ENCODE results near the gene CNTNAP5. TPM values are rescaled to one million over a fixed set of nuclear protein-coding genes. Genes with fewer than 3 reads are reported as not detected.

The CNTNAP5 gene
- total RNA-seq, 1 experiment from 2014 or later: 0.78 TPM

- no peak for DNase-seq
- no peaks in the 10 kb centered on the region for H3K9me2 ChIP-seq (replicated peaks; ENCODE audit: insufficient read depth, low read length)
- no peak overlapping the region for H3K27ac ChIP-seq (ENCODE audit: low read length)
- no peaks in the 10 kb centered on the region for H3K79me2 ChIP-seq (ENCODE audit: low read length)
- H4K20me1 ChIP-seq (ENCODE audit: insufficient read depth, low read depth, low read length): no peaks in the 10 kb centered on the region
- H3K36me3 ChIP-seq (ENCODE audit: insufficient read depth, low read length): no peaks in the 10 kb centered on the region
- no peak overlapping the region for H3K4me3 ChIP-seq (ENCODE audit: low read length)
- H3K4me1 ChIP-seq (ENCODE audit: low read length): no peaks in the 10 kb centered on the region
- H3K9me3 ChIP-seq (ENCODE audit: low read length): no peaks in the 10 kb centered on the region
- H3K27me3 ChIP-seq (ENCODE audit: low read length): no peaks in the 10 kb centered on the region
- H3K9ac ChIP-seq (ENCODE audit: low read length): no peak overlapping the region
- H3K4me2 ChIP-seq (ENCODE audit: low read depth, low read length, poor library complexity, severe bottlenecking): no peak overlapping the region
- H2AFZ ChIP-seq (ENCODE audit: low read length): no peak overlapping the region
These were observed 790.1 kb downstream of the CNTNAP5 start for GRCh38 chr2:124814968-124815745.

GRCh38 chr2:124816007-124816406, 790.9 kb downstream of the CNTNAP5 start:
- no peaks in the 10 kb centered on the region for H3K9me3 ChIP-seq (ENCODE audit: low read length)
- H4K20me1 ChIP-seq (ENCODE audit: insufficient read depth, low read depth, low read length): no peaks in the 10 kb centered on the region
- no peaks in the 10 kb centered on the region for H3K79me2 ChIP-seq (ENCODE audit: low read length)
- no peak overlapping the region for H3K9ac ChIP-seq (ENCODE audit: low read length)
- H3K4me1 ChIP-seq (ENCODE audit: low read length): no peaks in the 10 kb centered on the region
- no peaks in the 10 kb centered on the region for H3K36me3 ChIP-seq (ENCODE audit: insufficient read depth, low read length)
- no peak overlapping the region for H3K4me3 ChIP-seq (ENCODE audit: low read length)
- H3K9me2 ChIP-seq (replicated peaks; ENCODE audit: insufficient read depth, low read length): no peaks in the 10 kb centered on the region
- no peak for DNase-seq
- no peak overlapping the region for H3K4me2 ChIP-seq (ENCODE audit: low read depth, low read length, poor library complexity, severe bottlenecking)
- H3K27ac ChIP-seq (ENCODE audit: low read length): no peak overlapping the region
- H3K27me3 ChIP-seq (ENCODE audit: low read length): no peaks in the 10 kb centered on the region
- no peak overlapping the region for H2AFZ ChIP-seq (ENCODE audit: low read length)

DNA sequence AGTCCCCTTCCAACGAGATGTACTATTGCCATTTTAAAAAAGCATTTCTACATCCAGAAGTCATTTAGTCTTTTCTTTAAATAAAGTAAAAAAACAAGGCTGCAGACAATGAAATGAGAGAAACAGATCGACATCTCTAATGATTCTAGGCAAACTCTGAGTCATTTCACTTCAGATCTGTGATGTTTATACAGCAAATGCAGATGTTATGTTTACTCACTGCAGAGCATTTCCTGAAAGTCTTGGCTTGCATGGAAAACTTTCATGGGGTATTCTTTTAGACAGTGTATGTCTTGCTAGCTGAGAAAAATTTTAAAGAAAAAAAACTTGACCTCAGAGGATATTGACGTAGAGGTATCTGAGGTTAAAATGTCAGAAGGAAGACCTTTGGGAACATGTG, 797.4 kb downstream of the CNTNAP5 start:
- no peak overlapping the region for H3K4me3 ChIP-seq (ENCODE audit: low read length)
- H3K79me2 ChIP-seq (ENCODE audit: low read length): no peaks in the 10 kb centered on the region
- no peak overlapping the region for H2AFZ ChIP-seq (ENCODE audit: low read length)
- no peaks in the 10 kb centered on the region for H4K20me1 ChIP-seq (ENCODE audit: insufficient read depth, low read depth, low read length)
- no peaks in the 10 kb centered on the region for H3K9me3 ChIP-seq (ENCODE audit: low read length)
- H3K36me3 ChIP-seq (ENCODE audit: insufficient read depth, low read length): no peaks in the 10 kb centered on the region
- H3K4me2 ChIP-seq (ENCODE audit: low read depth, low read length, poor library complexity, severe bottlenecking): no peak overlapping the region
- no peak overlapping the region for H3K9ac ChIP-seq (ENCODE audit: low read length)
- no peak overlapping the region for H3K27ac ChIP-seq (ENCODE audit: low read length)
- DNase-seq: no peak
- H3K27me3 ChIP-seq (ENCODE audit: low read length): no peaks in the 10 kb centered on the region
- H3K4me1 ChIP-seq (ENCODE audit: low read length): no peaks in the 10 kb centered on the region
- H3K9me2 ChIP-seq (replicated peaks; ENCODE audit: insufficient read depth, low read length): no peaks in the 10 kb centered on the region

GRCh38 chr2:124824441-124824840, 799.4 kb downstream of the CNTNAP5 start:
- no peak overlapping the region for H3K4me3 ChIP-seq (ENCODE audit: low read length)
- no peaks in the 10 kb centered on the region for H3K36me3 ChIP-seq (ENCODE audit: insufficient read depth, low read length)
- no peak overlapping the region for H3K4me2 ChIP-seq (ENCODE audit: low read depth, low read length, poor library complexity, severe bottlenecking)

DNA sequence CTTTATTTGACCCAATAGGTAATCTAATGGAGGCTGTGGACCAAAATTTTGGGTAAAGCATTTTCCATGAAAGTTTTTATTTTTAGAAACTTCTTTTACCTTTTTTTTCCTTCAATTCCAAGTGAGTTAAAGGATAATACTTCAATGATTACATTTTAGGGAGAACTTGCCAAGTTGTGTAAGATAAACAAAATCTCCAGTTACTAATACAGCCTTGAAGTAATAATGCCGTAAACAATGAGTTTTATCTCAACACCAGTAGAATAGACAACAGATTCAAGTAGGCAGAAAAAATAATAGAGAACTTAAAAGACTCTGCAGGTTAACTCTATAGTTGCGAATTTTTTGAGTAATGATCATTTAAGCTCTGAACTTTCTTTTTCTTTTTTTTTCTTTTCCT, 807.4 kb downstream of the CNTNAP5 start:
- Histone ChIP-seq H3K27ac (ENCODE audit: low read length) (no peak overlapping the region), H3K79me2 (ENCODE audit: low read length) (no peaks in the 10 kb centered on the region), H4K20me1 (ENCODE audit: insufficient read depth, low read depth, low read length) (no peaks in the 10 kb centered on the region), H3K9ac (ENCODE audit: low read length) (no peak overlapping the region), H3K27me3 (ENCODE audit: low read length) (0 out of 2 replicates have a peak, but pooled peaks cover 3% of the 10 kb centered on the region), H2AFZ (ENCODE audit: low read length) (no peak overlapping the region), H3K4me1 (ENCODE audit: low read length) (no peaks in the 10 kb centered on the region), H3K4me2 (ENCODE audit: low read depth, low read length, poor library complexity, severe bottlenecking) (no peak overlapping the region), H3K4me3 (ENCODE audit: low read length) (no peak overlapping the region), H3K36me3 (ENCODE audit: insufficient read depth, low read length) (no peaks in the 10 kb centered on the region), H3K9me3 (ENCODE audit: low read length) (0 out of 2 replicates have a peak, but pooled peaks cover 4% of the 10 kb centered on the region), H3K9me2 (replicated peaks; ENCODE audit: insufficient read depth, low read length) (no peaks in the 10 kb centered on the region)
- no peak for DNase-seq

More at GRCh38 chr2:124824441-124824840, 799.4 kb downstream of the CNTNAP5 start:
- no peaks in the 10 kb centered on the region for H3K9me3 ChIP-seq (ENCODE audit: low read length)
- H3K4me1 ChIP-seq (ENCODE audit: low read length): no peaks in the 10 kb centered on the region
- DNase-seq: no peak
- no peaks in the 10 kb centered on the region for H3K79me2 ChIP-seq (ENCODE audit: low read length)
- H3K9ac ChIP-seq (ENCODE audit: low read length): no peak overlapping the region
- H4K20me1 ChIP-seq (ENCODE audit: insufficient read depth, low read depth, low read length): no peaks in the 10 kb centered on the region
- no peak overlapping the region for H3K27ac ChIP-seq (ENCODE audit: low read length)
- H2AFZ ChIP-seq (ENCODE audit: low read length): no peak overlapping the region
- H3K27me3 ChIP-seq (ENCODE audit: low read length): no peaks in the 10 kb centered on the region
- H3K9me2 ChIP-seq (replicated peaks; ENCODE audit: insufficient read depth, low read length): no peaks in the 10 kb centered on the region

- no peak overlapping the region for H3K4me3 ChIP-seq (ENCODE audit: low read length)
- 0 out of 2 replicates have a peak, but pooled peaks cover 3% of the 10 kb centered on the region for H3K27me3 ChIP-seq (ENCODE audit: low read length)
- no peak overlapping the region for H3K27ac ChIP-seq (ENCODE audit: low read length)
- H3K36me3 ChIP-seq (ENCODE audit: insufficient read depth, low read length): no peaks in the 10 kb centered on the region
- H3K9ac ChIP-seq (ENCODE audit: low read length): no peak overlapping the region
- no peak for DNase-seq
- H4K20me1 ChIP-seq (ENCODE audit: insufficient read depth, low read depth, low read length): no peaks in the 10 kb centered on the region
- no peaks in the 10 kb centered on the region for H3K9me2 ChIP-seq (replicated peaks; ENCODE audit: insufficient read depth, low read length)
- no peak overlapping the region for H3K4me2 ChIP-seq (ENCODE audit: low read depth, low read length, poor library complexity, severe bottlenecking)
- H3K9me3 ChIP-seq (ENCODE audit: low read length): 0 out of 2 replicates have a peak, but pooled peaks cover 4% of the 10 kb centered on the region
- H2AFZ ChIP-seq (ENCODE audit: low read length): no peak overlapping the region
- no peaks in the 10 kb centered on the region for H3K4me1 ChIP-seq (ENCODE audit: low read length)
- no peaks in the 10 kb centered on the region for H3K79me2 ChIP-seq (ENCODE audit: low read length)
These were observed 809.2 kb downstream of the CNTNAP5 start for GRCh38 chr2:124834331-124834730.

DNA sequence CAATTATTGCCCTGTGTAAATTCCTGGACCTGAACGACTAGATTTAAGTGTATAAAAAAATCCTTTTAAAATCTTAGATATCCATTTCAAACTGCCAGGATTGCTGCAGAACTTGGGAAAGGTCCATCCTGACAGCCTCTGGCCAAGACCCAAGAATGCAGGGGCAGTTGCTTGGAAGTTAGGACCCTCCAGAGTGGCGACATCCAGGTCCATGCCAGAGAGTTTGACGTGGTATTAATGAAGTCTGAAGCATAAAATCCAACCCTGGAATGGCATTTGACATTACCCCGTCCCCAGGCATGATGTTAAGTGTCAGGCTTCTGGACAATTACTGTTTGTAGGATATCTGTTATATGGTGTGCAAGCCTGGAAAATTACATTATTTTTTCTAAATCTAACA, 810.2 kb downstream of the CNTNAP5 start:
- Histone ChIP-seq H3K79me2 (ENCODE audit: low read length) (no peaks in the 10 kb centered on the region), H3K4me1 (ENCODE audit: low read length) (no peaks in the 10 kb centered on the region), H2AFZ (ENCODE audit: low read length) (no peak overlapping the region), H4K20me1 (ENCODE audit: insufficient read depth, low read depth, low read length) (no peaks in the 10 kb centered on the region), H3K36me3 (ENCODE audit: insufficient read depth, low read length) (no peaks in the 10 kb centered on the region), H3K27me3 (ENCODE audit: low read length) (0 out of 2 replicates have a peak, but pooled peaks cover 3% of the 10 kb centered on the region), H3K9me3 (ENCODE audit: low read length) (0 out of 2 replicates have a peak, but pooled peaks cover 4% of the 10 kb centered on the region), H3K4me3 (ENCODE audit: low read length) (no peak overlapping the region), H3K9ac (ENCODE audit: low read length) (no peak overlapping the region), H3K27ac (ENCODE audit: low read length) (no peak overlapping the region), H3K9me2 (replicated peaks; ENCODE audit: insufficient read depth, low read length) (no peaks in the 10 kb centered on the region), H3K4me2 (ENCODE audit: low read depth, low read length, poor library complexity, severe bottlenecking) (no peak overlapping the region)
- no peak for DNase-seq

- Histone ChIP-seq H3K9me3 (ENCODE audit: low read length) (no peaks in the 10 kb centered on the region), H3K9ac (ENCODE audit: low read length) (no peak overlapping the region), H3K9me2 (replicated peaks; ENCODE audit: insufficient read depth, low read length) (no peaks in the 10 kb centered on the region), H3K27me3 (ENCODE audit: low read length) (no peaks in the 10 kb centered on the region), H3K79me2 (ENCODE audit: low read length) (no peaks in the 10 kb centered on the region), H3K27ac (ENCODE audit: low read length) (no peak overlapping the region), H3K4me2 (ENCODE audit: low read depth, low read length, poor library complexity, severe bottlenecking) (no peak overlapping the region), H2AFZ (ENCODE audit: low read length) (no peak overlapping the region), H4K20me1 (ENCODE audit: insufficient read depth, low read depth, low read length) (no peaks in the 10 kb centered on the region), H3K4me1 (ENCODE audit: low read length) (no peaks in the 10 kb centered on the region), H3K4me3 (ENCODE audit: low read length) (no peak overlapping the region), H3K36me3 (ENCODE audit: insufficient read depth, low read length) (no peaks in the 10 kb centered on the region)
- DNase-seq: no peak
These were observed 811.3 kb downstream of the CNTNAP5 start for GRCh38 chr2:124836416-124836815.
